ENCODE results near the gene RBM10.

GRCh38 chrX:47172971-47173792 is 28.2 kb downstream of the RBM10 start:
- TF ChIP-seq CTCF (IDR thresholded peaks at IDR 0.05): no peak
- TF ChIP-seq POLR2A (IDR thresholded peaks at IDR 0.05): no peak
- no peak for TF ChIP-seq POLR2AphosphoS5 (IDR thresholded peaks at IDR 0.05)

Data from gastroesophageal sphincter (tissue), 3 donors.